GM19240 (cell line): ENCODE measurements around the gene FBXL3.

Experiments used
- DNase-seq: peaks from one replicate; pipeline ENCODE4 v3.0.0; 2011; ENCODE audit warnings: low spot score; ENCODE audit not compliant: insufficient read length

Gene FBXL3, protein sequence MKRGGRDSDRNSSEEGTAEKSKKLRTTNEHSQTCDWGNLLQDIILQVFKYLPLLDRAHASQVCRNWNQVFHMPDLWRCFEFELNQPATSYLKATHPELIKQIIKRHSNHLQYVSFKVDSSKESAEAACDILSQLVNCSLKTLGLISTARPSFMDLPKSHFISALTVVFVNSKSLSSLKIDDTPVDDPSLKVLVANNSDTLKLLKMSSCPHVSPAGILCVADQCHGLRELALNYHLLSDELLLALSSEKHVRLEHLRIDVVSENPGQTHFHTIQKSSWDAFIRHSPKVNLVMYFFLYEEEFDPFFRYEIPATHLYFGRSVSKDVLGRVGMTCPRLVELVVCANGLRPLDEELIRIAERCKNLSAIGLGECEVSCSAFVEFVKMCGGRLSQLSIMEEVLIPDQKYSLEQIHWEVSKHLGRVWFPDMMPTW

DNA sequence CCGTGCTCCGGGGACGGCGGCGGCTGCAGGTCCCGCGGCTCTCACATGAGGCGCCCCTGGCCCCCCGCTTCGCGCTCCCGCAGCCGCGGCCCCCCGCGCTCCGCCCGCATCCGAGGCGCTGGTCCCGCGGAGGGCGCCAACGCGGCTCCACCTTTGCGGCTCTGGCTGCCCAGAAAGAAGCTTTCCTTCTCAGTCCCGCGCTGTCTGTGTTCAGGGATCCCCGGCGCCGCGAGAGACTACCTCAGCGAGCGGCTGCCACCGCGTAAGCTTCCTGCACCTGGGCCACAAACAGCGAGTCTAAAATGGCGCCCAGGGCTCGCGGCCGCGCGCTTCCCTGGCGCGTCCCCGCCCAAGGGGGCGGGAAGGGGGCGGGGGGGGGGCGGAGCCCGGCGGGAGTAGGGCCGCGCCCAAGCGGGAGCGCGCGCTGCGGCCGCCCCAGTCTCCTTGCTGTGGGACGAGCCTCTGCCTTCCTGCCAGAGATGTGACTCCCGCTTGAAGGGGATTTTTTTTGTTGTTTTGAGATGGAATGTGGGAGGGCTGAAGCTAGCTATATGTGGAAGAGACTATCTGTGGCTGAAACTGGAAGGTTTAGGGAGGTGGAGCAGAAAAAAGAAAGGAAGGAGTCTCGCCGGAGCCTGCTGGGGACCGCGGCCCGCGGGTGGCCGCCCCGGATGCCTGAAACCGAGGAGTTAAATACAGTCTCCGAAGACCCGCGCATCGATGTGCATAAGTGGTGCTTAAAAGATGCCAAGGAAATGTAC is at the start of gene FBXL3:
TSS of gene FBXL3 (minus strand) at position 299 of the 761 bp plus-strand sequence. CDS start 5,299 bp downstream, outside the sequence.
- DNase-seq = peak; percentile 57

DNA sequence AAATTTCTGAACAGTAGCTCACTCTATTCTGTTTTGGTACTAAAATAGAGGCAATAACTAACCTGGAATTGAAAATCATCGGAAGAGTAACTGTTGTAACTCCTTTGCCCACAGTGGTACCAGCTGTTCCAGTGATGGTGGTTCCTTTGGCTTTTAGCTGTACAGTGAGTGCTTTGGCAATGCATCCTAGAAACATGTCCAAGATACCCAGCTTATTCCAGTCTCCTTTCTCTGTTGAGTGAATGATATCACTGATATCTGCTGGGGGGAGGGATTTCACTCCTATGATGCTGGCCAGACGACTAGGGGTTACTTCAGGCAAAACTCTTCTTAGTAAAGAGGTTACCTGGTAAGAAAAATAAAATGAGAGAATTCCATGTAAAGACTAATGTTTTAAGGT is 40.6 kb upstream of the FBXL3 start:
- no peak for DNase-seq

DNA sequence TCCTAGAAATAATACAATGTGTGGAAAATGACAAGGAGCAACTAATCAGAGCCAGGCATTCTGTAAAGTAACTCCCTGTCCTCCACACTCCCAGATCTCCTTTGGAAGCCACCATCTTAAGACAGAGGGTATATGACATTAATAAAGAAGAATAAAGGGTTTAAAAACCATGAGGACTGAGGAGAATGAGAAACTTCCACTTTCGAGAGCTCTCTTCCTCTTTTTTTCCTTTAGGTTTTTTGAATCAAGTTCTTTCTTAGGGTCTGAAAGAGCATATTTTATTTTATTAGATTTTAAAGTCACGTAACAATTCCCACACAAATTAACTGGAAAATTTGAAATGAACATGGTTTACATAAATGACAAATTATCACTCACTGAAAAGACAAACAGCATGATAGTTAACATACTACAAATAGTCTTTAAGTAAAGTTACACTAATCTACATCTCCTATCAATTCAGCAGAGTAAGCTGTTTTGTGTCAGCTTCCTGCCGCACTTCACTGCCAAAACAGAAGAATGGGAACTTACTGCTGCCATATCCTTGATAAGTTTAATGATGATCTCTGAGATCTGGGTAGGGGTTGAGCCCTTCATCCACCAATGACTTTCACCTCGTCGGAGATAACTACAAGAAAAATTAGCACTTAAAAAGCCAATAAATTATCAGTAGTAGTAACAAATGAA is 38.6 kb upstream of the FBXL3 start:
- no peak for DNase-seq

DNA sequence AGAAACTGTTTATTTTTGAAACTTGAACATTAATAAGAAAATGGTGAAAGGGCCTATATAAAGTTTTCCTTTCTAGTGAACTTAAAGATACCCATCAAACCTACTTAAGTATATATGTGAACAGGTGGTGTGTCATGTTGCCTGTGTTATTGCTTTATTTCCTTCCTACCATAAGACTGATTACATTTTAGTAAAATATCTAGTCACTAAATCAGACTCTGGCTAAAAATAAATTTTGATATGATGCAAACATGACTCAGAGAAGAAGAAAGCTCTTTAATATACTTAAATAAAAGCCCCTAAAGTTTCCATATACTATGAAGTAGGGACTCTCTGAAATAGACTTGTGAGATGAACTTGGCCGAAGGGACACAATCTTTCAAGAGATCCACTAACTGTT is 35.1 kb upstream of the FBXL3 start:
- DNase-seq = no peak

DNA sequence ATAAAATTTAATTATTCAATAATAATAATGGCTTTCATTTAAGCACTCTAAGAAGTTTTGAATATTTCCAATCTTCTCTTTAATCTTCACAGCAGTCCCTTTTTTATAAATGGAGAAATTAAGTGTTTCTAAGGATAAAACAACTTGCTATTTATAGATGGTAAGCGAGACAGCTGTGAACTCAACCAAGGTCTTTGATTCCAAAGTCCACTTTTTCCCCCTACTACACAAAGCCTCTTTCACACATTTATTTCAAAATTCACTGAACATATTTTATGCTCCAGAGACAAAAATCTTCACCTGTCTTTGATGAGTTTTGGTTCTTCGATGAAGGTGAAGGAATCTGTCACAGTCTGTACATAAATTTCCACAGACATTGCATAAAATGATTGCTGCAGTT is 34.4 kb upstream of the FBXL3 start:
- no peak for DNase-seq

DNA sequence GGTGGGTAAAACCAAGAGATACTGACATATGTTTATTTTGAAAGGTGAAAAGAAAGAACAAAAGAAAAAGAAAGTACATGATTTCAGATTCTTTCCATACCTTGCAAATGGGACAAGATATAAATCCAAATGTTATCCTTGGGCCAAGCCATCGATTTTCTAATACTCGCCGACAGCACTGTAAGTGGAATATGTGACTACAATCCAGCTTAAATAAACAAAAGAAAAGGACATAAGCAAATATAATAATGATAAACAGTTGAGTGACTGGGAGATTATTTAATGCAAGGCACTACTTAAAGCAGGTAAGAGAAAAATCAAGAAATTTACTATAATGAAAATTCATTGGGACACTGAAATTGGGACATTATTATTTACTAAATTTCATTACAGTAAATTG is 29.9 kb upstream of the FBXL3 start:
- no peak for DNase-seq

DNA sequence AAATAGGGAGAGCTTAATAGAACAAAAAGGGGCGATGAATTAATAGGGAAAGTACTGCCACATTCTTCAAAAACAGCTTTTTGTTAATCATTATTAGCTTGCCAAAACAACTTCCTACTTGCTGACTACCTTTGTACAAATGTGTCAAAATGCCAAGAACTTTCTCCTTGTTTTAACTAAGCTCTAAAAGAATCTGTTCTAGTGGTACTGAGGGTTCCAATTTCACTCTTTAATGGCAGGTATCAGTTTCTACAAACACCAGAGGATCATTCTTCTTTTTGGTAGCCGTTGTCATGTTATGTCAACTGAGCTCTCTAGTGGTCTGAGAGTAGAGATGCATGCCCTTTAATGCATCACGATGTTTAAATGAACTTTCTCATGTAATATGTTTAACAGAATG is 29.4 kb upstream of the FBXL3 start:
- no peak for DNase-seq

DNA sequence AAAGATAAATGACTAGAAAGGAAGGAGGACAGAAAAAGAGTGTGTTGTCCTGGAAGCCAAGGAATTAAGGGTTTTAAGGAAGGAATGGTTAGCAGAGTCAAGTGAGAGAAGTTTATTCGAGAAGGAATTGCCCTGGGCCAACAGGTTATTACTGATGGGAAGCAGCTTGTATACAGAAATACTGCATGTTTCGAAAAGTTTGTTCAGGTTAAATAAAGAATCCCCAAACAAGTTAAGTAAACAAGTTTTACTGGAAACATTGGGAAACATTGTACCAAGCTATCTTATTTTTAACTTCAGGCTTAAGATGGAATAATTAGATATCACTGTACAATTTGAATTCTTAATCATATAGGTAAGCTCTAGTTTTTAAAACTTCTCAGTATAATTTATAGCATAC is 28.2 kb upstream of the FBXL3 start:
- no peak for DNase-seq

DNA sequence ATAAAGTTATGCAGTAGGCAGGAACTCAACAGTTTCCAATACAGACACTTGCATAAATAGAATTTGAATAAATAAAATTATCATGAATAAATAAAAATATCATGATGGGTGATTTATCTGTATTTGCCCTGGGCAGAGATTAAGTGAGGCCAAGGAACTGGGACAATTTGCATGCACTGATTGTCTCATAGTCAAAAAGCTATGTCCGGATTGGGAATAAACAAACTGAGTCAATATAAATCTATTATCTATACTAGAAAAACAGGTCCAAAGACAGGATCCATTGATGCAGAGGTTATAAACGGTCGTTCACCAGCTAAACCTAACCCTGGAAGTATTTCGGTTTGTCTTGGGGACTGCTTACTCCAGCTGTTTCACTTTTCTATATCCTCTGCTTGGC is 26.2 kb upstream of the FBXL3 start:
- DNase-seq = no peak

DNA sequence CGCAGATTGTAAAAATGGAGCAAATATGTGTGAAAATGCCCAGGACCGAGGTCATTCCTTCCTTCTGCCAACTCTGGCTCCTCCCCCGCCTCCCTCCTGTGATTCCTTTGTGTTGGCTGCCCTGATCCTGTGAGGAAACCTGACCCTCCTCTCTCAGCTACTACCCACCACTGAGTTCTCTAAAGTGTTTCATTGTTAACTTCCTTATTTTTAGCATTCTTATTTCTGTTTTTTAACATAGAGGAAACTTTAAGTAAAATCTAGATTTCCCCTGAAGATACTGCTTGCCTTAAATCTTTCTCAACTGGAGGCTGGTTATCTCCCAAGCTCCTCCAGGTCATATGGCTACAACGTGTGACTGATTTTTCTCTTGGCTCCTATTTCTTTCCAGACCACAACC is 21.7 kb upstream of the FBXL3 start:
- no peak for DNase-seq

DNA sequence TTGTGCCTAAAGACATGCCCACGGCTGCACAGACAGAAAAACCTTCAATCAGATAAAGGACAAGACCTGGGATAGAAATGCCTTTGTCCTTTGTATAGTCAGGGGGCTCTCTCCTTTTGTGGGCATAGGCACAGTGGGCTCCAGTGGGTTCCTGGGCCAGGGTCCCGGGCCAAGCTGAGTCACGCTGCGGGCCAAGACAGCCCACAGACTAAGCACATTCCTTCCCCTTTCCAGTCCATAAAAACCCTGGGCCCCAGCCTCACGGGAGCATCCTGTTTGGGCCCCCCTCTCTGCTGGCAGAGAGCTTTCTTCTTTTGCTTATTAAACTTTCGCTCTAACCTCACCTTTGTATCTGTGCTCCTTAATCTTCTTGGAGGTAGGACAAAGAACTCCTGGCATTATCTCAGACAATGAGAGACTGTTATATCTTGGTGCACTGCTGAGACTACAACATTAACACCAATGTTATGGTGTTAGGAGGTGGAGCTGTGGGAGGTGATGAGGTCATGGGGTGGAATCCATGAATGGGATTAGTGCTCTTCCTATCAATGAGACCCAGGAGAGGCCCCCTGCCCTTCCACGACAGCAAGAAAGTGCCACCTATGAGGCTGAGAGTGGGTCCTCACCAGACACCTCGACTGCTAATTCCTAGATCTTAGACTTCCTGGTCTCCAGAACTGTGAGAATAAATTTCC is 20.8 kb upstream of the FBXL3 start:
- no peak for DNase-seq

DNA sequence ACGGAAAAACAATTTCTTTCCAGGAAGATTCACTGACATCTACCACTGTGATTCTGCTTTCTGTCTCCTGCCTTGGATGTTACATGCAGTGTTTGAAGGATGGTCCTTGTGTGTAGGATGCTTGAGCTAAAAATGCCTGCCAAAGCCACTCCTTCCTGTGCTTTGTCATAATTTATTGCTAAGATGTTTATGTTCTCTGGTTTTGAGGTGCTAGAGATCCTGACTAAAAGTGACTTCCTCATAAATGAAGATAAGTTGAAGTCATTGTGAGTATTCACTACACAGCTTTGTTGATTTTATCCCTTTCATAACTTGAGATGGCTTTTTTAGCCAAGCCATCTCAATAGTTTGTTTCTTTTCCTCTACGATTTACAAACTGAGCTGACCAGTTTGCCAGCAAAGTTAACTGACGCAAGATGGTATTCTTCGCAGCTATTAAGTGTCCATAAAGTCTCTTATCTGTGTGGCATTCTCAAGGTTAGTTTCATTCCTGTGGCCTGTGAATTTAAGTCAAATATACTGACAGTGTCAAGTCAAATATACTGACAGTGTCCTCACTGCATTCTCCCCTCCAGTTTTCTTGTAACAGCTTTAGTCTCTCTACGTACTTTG is 15.7 kb upstream of the FBXL3 start:
- no peak for DNase-seq

DNA sequence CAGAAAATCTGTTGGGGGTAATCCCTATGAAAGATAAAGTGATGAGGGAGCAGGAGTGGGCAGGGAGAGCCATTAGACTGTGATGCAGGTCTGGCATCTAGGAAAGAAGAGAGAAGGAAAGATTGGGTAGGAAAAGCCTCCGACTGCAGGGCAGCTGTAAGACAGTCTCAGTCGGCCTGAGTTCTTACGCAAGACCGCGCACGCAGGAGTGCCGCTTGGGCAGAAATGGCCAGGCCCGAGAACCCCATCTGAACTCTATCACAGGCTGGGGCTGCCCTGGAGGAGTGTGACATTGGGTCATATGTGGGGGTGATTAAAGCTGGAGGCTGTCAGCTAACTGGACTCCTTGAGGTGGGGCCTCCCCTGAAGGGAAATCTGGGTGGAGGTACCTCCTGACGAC is 13.9 kb upstream of the FBXL3 start:
- no peak for DNase-seq

DNA sequence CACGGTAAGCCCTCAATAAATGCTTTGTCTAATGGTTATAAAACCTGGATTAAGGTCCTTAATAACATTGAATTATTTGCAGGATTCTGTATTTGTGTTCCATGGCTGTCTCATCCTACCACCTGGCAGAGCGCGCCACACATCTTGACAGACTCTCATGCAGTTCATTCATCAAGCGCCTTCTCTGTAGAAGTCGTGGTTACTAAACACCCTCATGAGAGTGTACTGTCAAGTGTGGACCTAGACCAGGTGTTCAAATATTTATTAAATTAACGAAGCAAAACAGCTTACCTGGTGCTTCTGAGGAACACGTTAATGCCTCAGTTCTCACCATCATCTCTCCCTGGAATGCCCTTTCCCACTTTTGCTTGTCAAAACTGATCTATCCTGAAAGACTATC is 13.1 kb upstream of the FBXL3 start:
- DNase-seq = no peak

DNA sequence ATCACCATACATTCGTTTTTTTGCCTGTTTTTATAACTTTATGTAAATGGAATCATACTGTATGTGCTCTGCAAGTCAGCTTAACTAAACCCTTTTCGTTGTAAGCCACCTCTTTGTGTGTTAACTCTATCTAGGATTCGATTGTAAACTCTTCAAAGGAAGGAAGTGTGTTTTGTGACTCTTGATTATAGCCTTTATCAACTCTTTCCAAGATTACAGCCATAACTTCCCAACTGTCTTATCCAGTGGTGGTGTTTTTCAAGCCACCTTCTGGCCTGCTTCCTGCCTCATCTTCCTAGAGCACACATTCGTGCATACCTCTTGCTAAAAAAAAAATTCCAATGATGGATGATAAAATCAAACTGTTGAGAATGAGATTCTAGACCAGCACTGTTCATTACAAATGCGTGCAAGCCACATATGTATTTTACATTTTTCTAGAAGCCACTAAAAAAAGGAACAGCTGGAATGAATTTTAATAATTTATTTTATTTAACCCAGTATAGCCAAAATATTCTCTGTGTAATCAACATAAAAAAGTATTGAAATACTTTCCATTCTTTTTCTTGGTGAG is 12.0 kb upstream of the FBXL3 start:
- DNase-seq = no peak

DNA sequence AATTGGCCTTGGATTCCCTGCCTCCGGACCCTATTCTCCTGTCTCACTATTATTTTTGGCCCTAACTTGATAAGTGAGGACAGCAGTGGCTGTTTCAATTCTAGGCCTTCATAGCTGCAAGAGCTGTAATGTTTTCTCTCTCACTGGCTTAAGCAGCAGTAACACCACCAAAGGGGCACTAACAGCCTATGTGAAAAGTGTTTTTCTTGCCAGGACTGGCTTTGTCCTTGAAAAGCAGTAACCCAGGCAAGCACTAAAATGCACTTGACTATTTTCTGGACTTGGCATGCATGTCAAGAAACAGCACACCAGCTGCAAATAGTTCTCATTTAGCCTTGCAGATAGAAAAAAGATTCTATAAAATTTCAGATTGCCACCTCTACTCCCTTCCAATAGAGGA is 9.3 kb upstream of the FBXL3 start:
- DNase-seq = no peak

DNA sequence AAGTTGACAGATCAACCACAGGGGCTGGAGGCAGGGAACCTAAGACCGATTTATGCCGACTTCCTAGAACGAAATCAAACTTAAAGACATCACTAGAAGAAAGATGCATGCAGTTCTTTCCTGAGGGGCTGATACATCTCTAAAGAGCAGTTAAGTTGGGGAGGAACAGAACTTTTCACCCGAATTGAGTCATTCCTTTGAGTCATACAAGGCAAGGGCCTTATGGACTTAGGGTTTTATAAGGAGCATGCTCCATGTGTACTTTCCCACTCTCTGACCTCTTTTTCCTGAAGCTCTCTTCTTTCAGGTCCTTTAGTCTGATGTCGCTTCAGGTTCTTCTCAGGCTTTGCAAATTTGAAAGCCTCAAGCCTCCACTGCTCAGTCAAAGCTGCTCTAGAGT is 7.9 kb upstream of the FBXL3 start:
- no peak for DNase-seq

DNA sequence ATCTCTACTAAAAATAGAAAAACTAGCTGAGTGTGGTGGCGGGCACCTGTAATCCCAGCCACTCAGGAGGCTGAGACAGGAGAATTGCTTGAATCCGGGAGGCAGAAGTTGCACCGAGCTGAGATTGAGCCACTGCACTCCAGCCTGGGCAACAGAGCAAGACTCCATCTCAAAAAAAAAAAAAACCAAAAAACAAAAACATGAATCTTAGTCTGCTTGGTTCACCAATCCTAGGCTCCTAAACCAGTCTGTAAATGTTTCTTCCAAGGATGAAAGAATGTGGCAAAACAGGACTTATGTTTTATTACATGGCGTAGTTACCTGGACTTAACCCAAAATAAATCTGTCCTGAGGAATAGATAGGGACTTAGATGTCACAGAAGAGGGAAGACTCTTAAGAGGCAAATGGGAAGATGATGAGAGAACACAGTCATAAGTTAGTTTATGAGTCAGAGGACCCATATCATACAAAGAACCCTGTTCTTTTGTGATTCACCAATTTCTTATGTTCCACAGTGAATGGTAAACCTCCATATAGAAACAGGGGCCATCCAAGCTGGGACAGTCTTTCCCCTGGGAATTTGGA is 6.9 kb upstream of the FBXL3 start:
- no peak for DNase-seq

DNA sequence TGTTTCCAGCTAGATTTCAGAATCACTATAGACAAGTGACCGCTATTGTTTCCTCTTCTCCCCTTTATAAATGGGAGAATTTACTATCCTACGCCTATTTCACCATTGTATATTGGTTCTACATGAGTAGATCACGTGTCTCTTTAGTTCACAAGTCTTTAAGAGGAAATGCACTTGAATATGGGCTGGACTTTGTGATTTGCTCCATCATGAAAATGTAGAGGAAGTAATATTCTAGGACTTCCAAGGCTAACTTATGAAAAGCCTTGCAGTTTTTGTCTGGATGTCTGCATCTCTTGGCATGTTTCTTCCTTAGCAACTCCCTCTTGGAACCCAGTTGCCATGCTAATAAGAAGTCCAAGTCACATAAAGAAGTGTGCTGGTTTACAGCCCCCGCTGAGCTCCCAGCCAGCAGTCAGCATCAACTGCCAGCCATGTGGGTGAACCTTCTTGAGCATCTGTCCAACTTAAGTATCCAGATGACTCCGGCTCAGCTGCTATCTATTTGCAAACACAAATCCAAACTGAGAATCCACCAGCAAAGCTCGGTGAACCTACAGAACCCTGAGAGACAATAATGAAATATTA is 4.8 kb upstream of the FBXL3 start:
- DNase-seq = no peak

DNA sequence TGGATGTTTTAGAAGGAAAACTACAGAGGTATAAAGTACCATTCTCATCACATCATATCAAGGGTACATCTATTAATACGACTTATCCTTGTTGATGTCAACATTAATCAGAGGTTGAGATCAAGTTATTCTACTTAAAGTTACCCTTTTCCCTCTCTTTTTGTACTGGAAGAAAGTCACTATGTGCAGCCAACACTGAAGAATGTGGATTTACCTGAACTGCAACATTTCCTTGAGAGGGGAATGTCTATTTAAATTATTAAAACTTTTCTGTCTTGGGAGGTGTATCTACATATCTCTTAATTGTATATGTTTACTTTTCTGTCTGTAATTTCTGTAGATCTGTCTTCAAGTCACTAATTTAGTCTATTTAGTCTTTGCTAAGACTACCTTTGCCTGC is 2.5 kb upstream of the FBXL3 start:
- no peak for DNase-seq
